Progenitor cell of endocrine pancreas (in vitro differentiated cells): ENCODE measurements around the gene KLRC3. TPM values are rescaled to one million over a fixed set of nuclear protein-coding genes. Genes with fewer than 3 reads are reported as not detected.
"Not testable (repeated sequence)": the region's sequence is repeated elsewhere in the genome, so short reads cannot be mapped to it uniquely, and the experiment has no call there.

Source experiments
- DNase-seq: peaks from one replicate; pipeline ENCODE4 v3.0.0; 2021; ENCODE audit warnings: low spot score; ENCODE audit not compliant: unreplicated experiment
- H3K27ac Mint-ChIP-seq: 2 replicates; pipeline ENCODE4 v1.8.0; 2021; ENCODE audit warnings: mild to moderate bottlenecking, moderate library complexity, mixed read lengths
- H3K27me3 Mint-ChIP-seq: 2 replicates; pipeline ENCODE4 v1.8.0; 2021; ENCODE audit warnings: mixed read lengths
- H3K36me3 Mint-ChIP-seq: 2 replicates; pipeline ENCODE4 v1.8.0; 2022; ENCODE audit warnings: mixed read lengths; ENCODE audit not compliant: insufficient read depth
- H3K4me1 Mint-ChIP-seq: 2 replicates; pipeline ENCODE4 v1.8.0; 2021; ENCODE audit warnings: low read depth, mixed read lengths
- H3K4me3 Mint-ChIP-seq: 2 replicates; pipeline ENCODE4 v1.8.0; 2021; ENCODE audit warnings: low read depth, mild to moderate bottlenecking, moderate library complexity, mixed read lengths
- H3K9me3 Mint-ChIP-seq: 2 replicates; pipeline ENCODE4 v1.8.0; 2021; ENCODE audit warnings: low read depth, mixed read lengths
- CTCF ChIP-seq: fragments of 200-600 bp; sonication (generic); IDR thresholded peaks from one replicate; pipeline ENCODE4 v1.5.0; 2021; ENCODE audit warnings: antibody characterized with exemption, mild to moderate bottlenecking; ENCODE audit not compliant: unreplicated experiment
- total RNA-seq: library from RNA; stranded (reverse); gene quantifications from 2 replicates; pipeline ENCODE4 v1.2.1, GENCODE V29; 2021

Gene KLRC3
- total RNA-seq, 1 donor from 2014 or later: not detected

DNA sequence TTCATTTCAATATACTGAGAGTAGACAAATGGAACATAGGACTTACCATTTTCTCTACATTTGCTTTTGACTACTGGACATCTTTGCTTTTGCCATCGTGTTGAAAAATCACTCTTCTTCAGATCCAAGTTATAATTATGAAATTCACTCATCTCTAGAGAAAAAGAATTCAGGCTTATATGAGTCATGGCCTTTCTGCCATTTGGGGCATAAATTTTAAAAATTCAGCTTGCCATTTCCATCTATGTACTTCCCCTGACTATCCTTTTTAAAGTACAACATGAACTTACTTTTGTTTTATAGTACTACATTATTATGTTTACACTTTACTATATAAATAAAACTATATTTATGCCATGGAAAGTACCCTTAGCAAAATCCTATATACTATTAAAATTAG lies 33.5 kb downstream of the KLRC3 start:
- DNase-seq: no peak
- TF ChIP-seq CTCF: no peak
- no peak overlapping the region for H3K27ac Mint-ChIP-seq
- peaks cover 17% of the 10 kb centered on the region for H3K36me3 Mint-ChIP-seq
- no peaks in the 10 kb centered on the region for H3K4me1 Mint-ChIP-seq
- H3K27me3 Mint-ChIP-seq: no peaks in the 10 kb centered on the region
- peaks cover 16% of the 10 kb centered on the region for H3K9me3 Mint-ChIP-seq
- H3K4me3 Mint-ChIP-seq: no peak overlapping the region

DNA sequence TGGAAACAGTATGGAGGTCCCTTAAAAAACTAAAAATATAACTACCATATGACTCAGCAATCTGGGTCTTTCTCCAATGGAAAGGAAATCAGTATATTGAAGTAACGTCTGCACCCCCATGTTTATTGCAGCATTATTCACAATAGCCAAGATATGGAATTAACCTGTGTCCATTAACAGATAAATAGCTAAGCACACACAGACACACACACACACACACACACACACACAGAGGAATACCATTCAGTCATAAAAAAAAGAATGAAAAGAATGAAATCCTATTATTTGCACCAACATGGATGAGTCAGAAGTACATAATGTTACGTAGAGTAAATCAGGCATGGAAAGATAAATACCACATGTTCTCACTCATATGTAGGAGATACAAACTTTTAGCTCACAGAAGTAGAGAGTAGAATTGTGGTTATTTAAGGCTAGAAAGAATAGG lies 35.2 kb downstream of the KLRC3 start:
- DNase-seq: no peak
- Mint-ChIP-seq H3K36me3 (peaks cover 32% of the 10 kb centered on the region), H3K27me3 (no peaks in the 10 kb centered on the region), H3K27ac (no peak overlapping the region), H3K9me3 (peaks cover 20% of the 10 kb centered on the region), H3K4me3 (no peak overlapping the region), H3K4me1 (no peaks in the 10 kb centered on the region)
- no peak for TF ChIP-seq CTCF

GRCh38 chr12:10384191-10384590 lies 36.2 kb downstream of the KLRC3 start:
- no peak overlapping the region for H3K27ac Mint-ChIP-seq
- H3K9me3 Mint-ChIP-seq: peaks cover 20% of the 10 kb centered on the region
- no peak for DNase-seq
- no peak for TF ChIP-seq CTCF
- no peaks in the 10 kb centered on the region for H3K4me1 Mint-ChIP-seq
- no peak overlapping the region for H3K4me3 Mint-ChIP-seq
- H3K36me3 Mint-ChIP-seq: peaks cover 36% of the 10 kb centered on the region
- no peaks in the 10 kb centered on the region for H3K27me3 Mint-ChIP-seq

DNA sequence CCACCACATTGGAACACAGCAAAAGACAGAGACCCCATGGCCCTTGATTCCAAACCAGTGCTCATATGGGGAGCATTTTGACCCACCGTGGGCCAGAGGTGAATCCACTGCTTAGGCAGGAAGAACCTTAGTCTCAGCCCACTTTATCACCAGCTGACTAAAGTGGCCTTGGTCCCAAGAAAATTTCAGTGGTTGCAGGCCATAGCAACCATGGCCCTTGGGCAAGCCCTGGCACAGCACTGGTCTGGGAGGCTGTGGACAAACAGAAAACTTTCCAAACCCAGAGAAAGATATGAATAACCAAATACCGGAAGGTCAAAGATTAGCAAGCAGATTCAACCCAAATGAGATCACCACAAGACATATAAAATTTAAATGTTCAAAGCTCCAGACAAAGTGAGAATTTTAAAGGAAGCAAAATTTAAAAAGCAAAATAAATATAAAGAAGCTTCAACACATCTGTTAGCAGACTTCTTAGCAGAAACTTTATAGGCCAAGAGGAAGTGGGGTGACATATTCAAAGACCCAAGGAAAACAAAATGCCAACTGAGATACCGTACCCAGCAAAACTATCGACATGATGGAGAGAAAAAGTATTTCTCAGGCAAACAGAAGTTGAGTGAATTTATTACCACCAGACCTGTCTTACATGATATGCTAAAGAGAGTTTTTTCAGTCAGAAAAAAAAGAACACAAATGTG lies 38.3 kb downstream of the KLRC3 start:
- Mint-ChIP-seq H3K27me3 (no peaks in the 10 kb centered on the region), H3K9me3 (peaks cover 20% of the 10 kb centered on the region), H3K4me3 (no peak overlapping the region), H3K27ac (no peak overlapping the region), H3K4me1 (no peaks in the 10 kb centered on the region), H3K36me3 (peaks cover 45% of the 10 kb centered on the region)
- no peak for DNase-seq
- TF ChIP-seq CTCF: no peak

DNA sequence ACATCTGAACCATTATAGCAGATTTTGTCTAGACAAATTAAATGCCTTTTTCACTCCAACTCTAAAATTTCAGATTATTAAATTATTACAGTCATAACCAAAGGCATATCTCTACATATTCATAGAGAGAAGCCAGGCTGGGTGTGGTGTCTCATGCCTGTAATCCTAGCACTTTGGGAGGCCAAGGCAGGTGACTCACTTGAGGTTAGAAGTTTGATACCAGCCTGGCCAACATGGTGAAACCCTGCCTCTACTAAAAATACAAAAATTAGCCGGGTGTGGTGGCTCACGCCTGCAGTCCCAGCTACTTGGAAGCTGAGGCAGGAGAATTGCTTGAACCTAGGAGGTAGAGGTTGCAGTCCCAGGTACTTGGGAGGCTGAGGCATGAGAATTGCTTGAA lies 41.7 kb downstream of the KLRC3 start:
- not testable (repeated sequence) for DNase-seq, H3K4me1 Mint-ChIP-seq, H3K4me3 Mint-ChIP-seq, H3K27ac Mint-ChIP-seq, H3K27me3 Mint-ChIP-seq
- H3K9me3 Mint-ChIP-seq: peaks cover 11% of the 10 kb centered on the region
- H3K36me3 Mint-ChIP-seq: peaks cover 60% of the 10 kb centered on the region

GRCh38 chr12:10374624-10375018 lies 45.8 kb downstream of the KLRC3 start:
- DNase-seq: no peak
- no peak for TF ChIP-seq CTCF
- Mint-ChIP-seq H3K36me3 (peaks cover 66% of the 10 kb centered on the region), H3K4me1 (peaks cover 25% of the 10 kb centered on the region), H3K27ac (no peak overlapping the region), H3K27me3 (no peaks in the 10 kb centered on the region), H3K9me3 (peaks cover 9% of the 10 kb centered on the region), H3K4me3 (no peak overlapping the region)
